HG03342 (cell line): ENCODE measurements around the gene UBAC1.
"Not testable (repeated sequence)": the region's sequence is repeated elsewhere in the genome, so short reads cannot be mapped to it uniquely, and the experiment has no call there.

Experiments used
- ATAC-seq: cut with Tn5 transposase; IDR thresholded peaks from one replicate; pipeline ENCODE4 v1.9.1; 2021; ENCODE audit warnings: mild to moderate bottlenecking, moderate library complexity; ENCODE audit not compliant: unreplicated experiment

Gene UBAC1

GRCh38 chr9:135903786-135904520 lies 57.2 kb downstream of the UBAC1 start:
- ATAC-seq, result no peak

GRCh38 chr9:135903358-135903656 lies 57.9 kb downstream of the UBAC1 start:
- no peak for ATAC-seq

DNA sequence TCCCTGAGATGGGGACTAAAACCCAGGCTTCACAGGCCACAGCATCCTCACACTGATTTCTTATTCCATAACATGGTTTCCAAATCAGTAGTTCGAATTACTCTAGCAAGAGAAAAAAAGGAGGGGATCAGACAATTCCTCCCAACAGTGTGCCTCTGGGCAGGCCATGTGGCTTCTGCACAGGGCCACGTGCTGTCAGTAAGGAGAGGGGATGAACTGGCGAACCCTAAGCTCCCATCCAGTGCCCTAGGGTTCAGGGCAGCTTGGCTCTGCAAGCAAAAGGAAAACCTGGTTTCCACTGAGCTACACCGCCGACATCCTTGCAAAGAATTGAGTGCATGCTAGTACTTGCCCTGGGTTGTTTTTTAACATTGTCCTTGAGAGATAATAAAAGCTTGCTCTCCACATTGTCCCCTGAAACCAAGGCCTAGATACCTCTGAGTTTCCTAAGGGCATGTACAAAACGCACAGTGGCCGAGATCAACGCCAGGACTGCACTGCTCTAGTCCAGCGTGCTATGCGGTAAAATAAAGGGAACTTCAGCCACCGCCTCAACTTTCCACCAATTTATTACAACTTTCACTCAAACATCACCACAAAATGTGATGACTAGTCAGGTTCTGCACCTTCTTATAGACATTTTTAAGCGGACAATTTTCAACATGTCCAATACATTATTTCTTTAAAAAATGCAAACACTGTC lies 58.4 kb downstream of the UBAC1 start:
- ATAC-seq, result no peak

DNA sequence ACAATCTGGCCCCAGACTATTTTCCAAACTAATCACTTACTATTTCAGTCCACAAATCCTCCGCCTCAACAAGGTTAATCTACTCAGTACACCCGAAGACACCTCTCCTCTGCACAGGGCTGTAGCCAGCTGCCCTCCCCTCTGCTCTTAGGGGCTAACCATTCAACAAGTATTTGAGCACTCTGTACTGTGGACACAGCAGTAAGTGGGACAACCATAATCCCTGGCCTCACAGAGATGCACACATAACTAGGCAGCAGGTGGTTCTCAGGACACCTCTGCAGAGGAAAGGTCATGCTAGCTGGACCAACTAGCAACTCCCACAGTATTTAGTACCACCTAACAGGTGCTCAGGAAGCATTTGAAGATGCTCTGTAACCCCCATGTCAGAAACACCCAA lies 59.3 kb downstream of the UBAC1 start:
- no peak for ATAC-seq

DNA sequence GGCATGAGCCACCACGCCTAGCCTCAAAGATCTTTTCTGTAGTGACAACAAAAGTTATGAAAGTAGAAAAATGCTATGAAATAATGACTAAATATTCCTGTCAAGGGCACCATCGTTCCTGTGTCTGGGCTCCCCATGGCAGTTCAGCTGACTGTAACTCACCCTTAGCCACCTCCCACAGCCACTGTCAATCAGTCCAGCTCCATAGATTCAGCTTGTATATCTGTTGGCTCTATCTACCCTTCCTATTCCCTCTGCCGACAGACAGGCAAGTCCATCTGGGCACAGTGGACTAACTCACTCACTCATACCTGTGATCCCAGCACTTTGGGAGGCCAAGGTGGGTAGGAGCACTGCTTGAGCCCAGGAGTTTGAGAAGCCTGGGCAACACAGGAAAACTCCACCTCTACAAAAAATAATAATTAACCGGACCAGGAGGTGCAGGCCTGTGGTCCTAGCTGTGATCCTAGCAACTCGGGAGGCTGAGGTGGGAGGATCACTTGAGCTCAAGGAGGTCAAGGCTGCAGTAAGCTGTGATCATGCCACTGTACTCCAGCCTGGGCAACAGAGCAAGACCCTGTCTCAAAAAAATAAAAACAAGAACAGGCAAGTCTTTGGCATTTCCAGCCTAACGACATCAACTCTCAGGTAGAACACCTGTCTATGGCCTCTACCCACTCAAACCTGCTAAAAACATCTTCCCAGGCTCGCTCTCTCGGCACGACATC lies 60.0 kb downstream of the UBAC1 start:
- ATAC-seq, result no peak

- ATAC-seq, result no peak
These were observed 62.4 kb downstream of the UBAC1 start for GRCh38 chr9:135898634-135899407.

GRCh38 chr9:135896626-135897025 lies 64.5 kb downstream of the UBAC1 start:
- no peak for ATAC-seq

GRCh38 chr9:135896205-135896604 lies 65.0 kb downstream of the UBAC1 start:
- ATAC-seq, result no peak

DNA sequence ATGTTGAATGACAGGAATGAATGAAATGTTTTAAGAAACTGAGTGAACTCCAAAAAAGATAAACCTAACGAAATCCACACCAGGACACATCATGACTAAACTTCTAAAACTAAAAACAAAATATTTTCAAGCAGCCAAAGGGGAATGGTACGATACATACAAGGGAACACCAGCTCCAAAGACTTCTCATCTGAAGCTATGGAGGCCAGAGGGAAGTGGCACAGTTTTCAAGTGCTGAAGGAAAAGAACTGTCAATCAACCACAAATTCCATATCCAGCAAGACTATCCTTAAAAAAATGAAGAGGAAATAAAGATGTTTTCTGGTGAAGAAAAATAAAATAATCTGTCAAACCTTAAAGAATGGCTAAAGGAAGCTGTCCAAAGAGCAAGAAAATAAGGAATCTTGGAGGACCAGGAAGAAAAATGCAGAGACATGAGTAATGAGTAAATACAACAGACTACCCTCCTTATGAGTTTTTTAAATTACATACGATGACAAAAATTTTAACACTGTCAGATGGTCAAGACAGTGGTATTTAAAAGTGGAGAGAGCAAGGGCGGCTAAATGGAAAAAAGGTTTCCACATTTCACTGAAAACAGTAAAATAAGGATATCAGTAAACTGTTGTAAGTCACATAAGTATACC lies 65.8 kb downstream of the UBAC1 start:
- ATAC-seq, result no peak

DNA sequence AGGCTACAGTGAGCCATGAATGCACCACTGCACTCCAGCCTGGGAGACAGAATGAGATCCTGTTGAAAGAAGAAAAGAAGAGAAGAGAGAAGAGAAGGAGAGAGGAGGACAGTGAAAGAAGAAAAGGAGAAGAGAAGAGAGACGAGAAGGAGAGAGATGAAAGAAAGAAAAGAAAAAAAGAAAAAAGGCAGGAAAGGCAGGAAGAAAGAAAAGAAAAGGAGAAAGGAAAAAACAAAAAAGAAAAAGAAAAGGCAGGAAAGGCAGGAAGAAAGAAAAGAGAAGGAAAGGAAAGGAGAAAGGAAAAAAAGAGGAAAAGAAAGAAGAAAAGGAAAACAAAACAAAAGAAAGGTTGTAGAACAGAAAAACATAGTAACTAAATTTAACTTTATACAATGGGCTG lies 68.1 kb downstream of the UBAC1 start:
- ATAC-seq, result no peak

DNA sequence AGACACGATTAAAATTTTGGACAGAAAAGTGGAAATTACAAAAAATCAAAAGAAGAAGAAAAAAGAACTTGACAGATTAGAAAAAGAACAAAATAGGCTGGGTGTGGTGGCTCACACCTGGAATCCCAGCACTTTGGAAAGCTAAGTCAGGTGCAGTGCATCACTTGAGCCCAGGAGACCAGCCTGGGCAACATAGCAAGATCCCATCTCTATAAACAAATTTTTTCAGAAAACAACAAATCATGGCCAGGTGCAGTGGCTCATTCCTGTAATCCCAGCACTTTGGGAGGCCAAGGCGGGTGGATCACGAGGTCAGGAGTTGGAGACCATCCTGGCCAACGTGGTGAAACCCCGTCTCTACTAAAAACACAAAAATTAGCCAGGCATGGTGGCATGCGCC lies 68.8 kb downstream of the UBAC1 start:
- ATAC-seq, result not testable (repeated sequence)

GRCh38 chr9:135891027-135891631 lies 70.0 kb downstream of the UBAC1 start:
- ATAC-seq, result no peak

- ATAC-seq, result no peak
These were observed 70.8 kb downstream of the UBAC1 start for GRCh38 chr9:135890190-135891026.

DNA sequence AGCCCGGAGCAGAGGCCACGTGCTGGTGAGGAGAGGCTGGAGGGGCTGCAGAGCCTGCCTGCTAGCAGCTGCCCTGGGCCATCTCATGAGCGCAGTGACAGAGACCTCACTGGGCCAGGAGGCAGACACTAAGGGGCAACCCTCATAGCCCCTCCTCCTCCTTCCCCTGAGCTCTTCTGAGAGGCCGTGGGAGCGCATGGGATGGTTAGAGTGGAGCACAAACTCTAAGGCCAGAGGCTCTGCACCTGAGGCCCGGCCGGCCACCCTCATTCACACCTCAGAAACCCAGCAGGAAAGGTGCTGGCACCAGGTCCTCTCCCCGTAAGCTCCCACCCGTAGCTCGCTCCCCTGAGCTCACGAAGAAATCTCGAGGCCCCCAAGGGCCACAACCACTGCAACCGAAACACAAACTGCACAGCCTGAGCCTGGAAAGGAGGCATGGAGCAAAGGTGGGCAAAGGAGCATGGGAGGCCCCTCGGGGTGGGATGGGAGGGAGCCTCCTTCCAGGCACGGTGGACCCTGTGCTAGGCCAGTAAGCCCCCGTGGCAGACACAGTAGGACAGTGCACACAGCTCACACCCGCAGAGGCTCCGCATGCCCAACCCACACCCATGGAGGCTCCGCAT lies 71.5 kb downstream of the UBAC1 start:
- ATAC-seq, result no peak

- ATAC-seq, result no peak
These were observed 72.3 kb downstream of the UBAC1 start for GRCh38 chr9:135888766-135889394.

DNA sequence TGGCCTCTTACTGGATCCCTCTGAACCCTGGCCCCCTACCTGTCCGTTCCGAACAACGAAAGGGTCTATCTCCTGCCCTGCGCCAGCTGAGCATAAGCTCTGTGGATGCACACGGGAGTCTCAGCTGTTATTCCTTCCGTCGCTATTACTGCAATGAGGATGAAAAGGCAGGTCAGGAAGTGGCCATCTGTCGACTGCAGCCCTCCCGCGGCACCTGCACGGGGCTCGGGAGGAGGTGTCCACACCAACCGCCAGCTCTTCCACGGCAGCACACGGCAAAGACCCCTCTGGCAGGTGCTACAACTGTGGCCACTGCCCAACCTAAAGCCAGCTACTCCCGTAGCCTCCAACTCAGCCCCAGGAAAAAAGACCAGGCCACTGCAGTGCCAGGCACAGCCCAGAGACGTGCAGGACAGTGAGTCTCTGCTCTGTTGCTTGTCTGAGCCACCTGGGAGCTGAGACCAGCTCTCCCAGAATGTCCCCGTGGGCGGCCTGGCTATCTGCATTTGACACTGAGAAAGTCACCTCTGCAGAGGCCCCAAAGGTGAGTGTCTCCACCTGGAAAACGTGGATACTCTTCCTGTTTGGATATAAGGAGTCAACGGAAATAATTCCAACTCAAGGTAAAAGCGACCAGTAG lies 72.9 kb downstream of the UBAC1 start:
- no peak for ATAC-seq

- peak; percentile 81 for ATAC-seq
These were observed 73.6 kb downstream of the UBAC1 start for GRCh38 chr9:135887585-135888050.

GRCh38 chr9:135887021-135887507 lies 74.1 kb downstream of the UBAC1 start:
- peak; percentile 6 for ATAC-seq
